NCI-H526 treated with DMSO at 0.1 percent for 48 hours (cell line): ENCODE measurements around the gene DEFB113.
"Not testable (repeated sequence)": the region's sequence is repeated elsewhere in the genome, so short reads cannot be mapped to it uniquely, and the experiment has no call there.

Source experiments
- DNase-seq: peaks from one replicate; lab custom pipeline; 2025; lab: John Stamatoyannopoulos, UW

DEFB113 gene

GRCh38 chr6:49969605-49970004 is at the start of gene DEFB113:
Gene DEFB113, minus strand, starts transcription at chr6:49969625. Its CDS starts 0 bp downstream, at chr6:49969625.
- DNase-seq: no peak

- DNase-seq: no peak
These were observed 38.4 kb upstream of the DEFB113 start for GRCh38 chr6:50007819-50008218.

GRCh38 chr6:50003139-50003538 is 33.7 kb upstream of the DEFB113 start:
- no peak for DNase-seq

- no peak for DNase-seq
These were observed 25.9 kb upstream of the DEFB113 start for GRCh38 chr6:49995278-49995677.

- DNase-seq: no peak
These were observed 19.5 kb upstream of the DEFB113 start for GRCh38 chr6:49988900-49989299.

- DNase-seq: no peak
These were observed 18.3 kb upstream of the DEFB113 start for GRCh38 chr6:49987749-49988148.

- DNase-seq: no peak
These were observed 17.1 kb upstream of the DEFB113 start for GRCh38 chr6:49986551-49986950.

- no peak for DNase-seq
These were observed 12.6 kb upstream of the DEFB113 start for GRCh38 chr6:49982046-49982445.

GRCh38 chr6:49980898-49981297 is 11.5 kb upstream of the DEFB113 start:
- no peak for DNase-seq

- no peak for DNase-seq
These were observed 10.2 kb upstream of the DEFB113 start for GRCh38 chr6:49979584-49979983.

- no peak for DNase-seq
These were observed 9.2 kb upstream of the DEFB113 start for GRCh38 chr6:49978332-49979226.

- DNase-seq: no peak
These were observed 2.6 kb downstream of the DEFB113 start for GRCh38 chr6:49966823-49967222.

GRCh38 chr6:49966334-49966733 is 3.1 kb downstream of the DEFB113 start:
- DNase-seq: no peak

- no peak for DNase-seq
These were observed 5.4 kb downstream of the DEFB113 start, which contains the start of gene DEFB114 for GRCh38 chr6:49964064-49964463. Gene DEFB114, minus strand, starts transcription at chr6:49964164. Its CDS starts 59 bp downstream, at chr6:49964105.

- no peak for DNase-seq
These were observed 11.2 kb downstream of the DEFB113 start for GRCh38 chr6:49958180-49958579.

- no peak for DNase-seq
These were observed 13.6 kb downstream of the DEFB113 start for GRCh38 chr6:49955847-49956246.

GRCh38 chr6:49951926-49952325 is 17.5 kb downstream of the DEFB113 start:
- DNase-seq: no peak

- DNase-seq: no peak
These were observed 19.0 kb downstream of the DEFB113 start for GRCh38 chr6:49950415-49950751.

- DNase-seq: no peak
These were observed 20.4 kb downstream of the DEFB113 start for GRCh38 chr6:49949062-49949461.

GRCh38 chr6:49946835-49947234 is 22.6 kb downstream of the DEFB113 start:
- DNase-seq: no peak

- DNase-seq: not testable (repeated sequence)
These were observed 25.4 kb downstream of the DEFB113 start for GRCh38 chr6:49944068-49944467.

- no peak for DNase-seq
These were observed 29.4 kb downstream of the DEFB113 start for GRCh38 chr6:49939993-49940498.

GRCh38 chr6:49937811-49938210 is 31.6 kb downstream of the DEFB113 start:
- no peak for DNase-seq

- no peak for DNase-seq
These were observed 32.4 kb downstream of the DEFB113 start for GRCh38 chr6:49937017-49937416.
